Muscle of leg (tissue), 11 donors: ENCODE results near the gene CD300A. TPM values are rescaled to one million over a fixed set of nuclear protein-coding genes. Genes with fewer than 3 reads are reported as not detected.

Experiments
- DNase-seq: peaks from one replicate; pipeline ENCODE4 v3.0.0; 2013
- H3K27ac ChIP-seq: one replicate; pipeline ENCODE4 v1.5.1; 2013; ENCODE audit warnings: mild to moderate bottlenecking, low read length, control low read depth
- H3K27me3 ChIP-seq: one replicate; pipeline ENCODE4 v1.6.1; 2013; ENCODE audit warnings: low read length; ENCODE audit not compliant: control insufficient read depth, insufficient read depth
- H3K36me3 ChIP-seq: one replicate; pipeline ENCODE4 v1.6.1; 2013; ENCODE audit warnings: low read length; ENCODE audit not compliant: control insufficient read depth, insufficient read depth
- H3K4me1 ChIP-seq: one replicate; pipeline ENCODE4 v1.6.1; 2013; ENCODE audit warnings: low read length; ENCODE audit not compliant: control insufficient read depth, insufficient read depth
- H3K4me3 ChIP-seq: one replicate; pipeline ENCODE4 v1.5.1; 2013; ENCODE audit warnings: low read length, control low read depth
- H3K9me3 ChIP-seq: replicated peaks from 2 replicates; pipeline ENCODE4 v1.6.1; 2013; ENCODE audit warnings: low read depth, low read length; ENCODE audit not compliant: control insufficient read depth
- WGBS: methylation state at CpG from one replicate; pipeline ENCODE4 v1.1.5; 2013; ENCODE audit warnings: missing lambda C conversion rate; ENCODE audit not compliant: insufficient coverage; 5-methylcytosine and 5-hydroxymethylcytosine counted together
- polyA plus RNA-seq, 8 donors: library from polyadenylated mRNA; unstranded; fragments of 120-200 nt; gene quantifications; one replicate each; pipeline versions ENCODE4 v1.2.1 to v1.2.3, GENCODE V29; 2013; ENCODE audit warnings: inconsistent platforms in 1 of 8, low replicate concordance in 1 of 8; ENCODE audit not compliant: insufficient read length in 8 of 8, insufficient read depth in 1 of 8
- total RNA-seq: library from RNA; stranded (reverse); fragments of 120-200 nt; gene quantifications from one replicate; pipeline ENCODE4 v1.2.4, GENCODE V29; 2013

Gene CD300A
- total and polyA plus RNA-seq, 9 donors = 1.7 to 4.0 (median 2.4) TPM

DNA sequence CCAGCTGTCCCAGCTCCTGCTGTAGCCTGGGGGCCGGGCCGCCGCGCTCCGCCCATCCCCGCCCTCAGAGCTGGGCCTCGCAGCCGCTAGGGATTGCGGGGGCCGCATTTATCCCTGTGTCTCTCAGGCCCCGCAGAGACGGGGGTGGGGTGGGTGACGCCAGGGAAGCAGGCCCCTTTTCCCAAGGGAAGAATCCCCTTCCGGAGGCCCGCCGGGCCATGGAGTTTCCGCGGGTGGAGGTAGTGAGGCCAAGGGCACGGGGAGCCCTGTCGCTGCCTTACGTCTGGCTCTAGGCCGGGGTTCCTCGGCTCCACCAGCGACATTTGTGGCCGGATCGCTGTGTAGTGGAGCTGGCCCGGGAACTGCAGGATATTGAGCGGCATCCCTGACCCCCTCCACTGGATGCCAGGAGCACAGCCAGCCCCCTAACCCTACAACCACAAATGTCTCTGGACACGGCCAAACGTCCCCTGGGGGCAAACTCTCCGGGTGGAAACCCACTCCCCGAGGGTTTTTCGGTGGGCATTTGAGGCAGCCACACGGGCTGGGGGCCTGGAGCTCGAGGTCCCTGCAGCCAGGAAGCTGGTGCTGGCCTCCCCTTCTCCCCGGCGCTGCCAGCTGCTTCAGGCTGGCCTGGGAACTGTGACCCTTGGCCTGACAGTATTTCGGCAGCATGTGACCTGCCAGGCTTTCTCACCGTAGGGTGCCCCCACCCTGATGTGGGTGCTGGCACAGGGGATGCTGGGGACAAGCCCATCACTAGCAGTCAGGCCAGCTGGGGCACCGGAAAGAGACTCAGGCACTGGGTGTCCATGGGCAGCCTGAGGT, 12.0 kb upstream of the CD300A start:
- Histone ChIP-seq H3K27ac (peak overlapping the region; percentile 95), H3K27me3 (peaks cover 6% of the 10 kb centered on the region), H3K4me3 (peak overlapping the region; percentile 49), H3K36me3 (no peaks in the 10 kb centered on the region), H3K9me3 (no peaks in the 10 kb centered on the region), H3K4me1 (peaks cover 58% of the 10 kb centered on the region)
- DNase-seq = peak; percentile 95
- WGBS = 3% methylated on average over 33 of the region's 40 CpGs

- Histone ChIP-seq H3K4me3 (no peak overlapping the region), H3K27ac (peak overlapping the region; percentile 95), H3K4me1 (peaks cover 57% of the 10 kb centered on the region), H3K9me3 (no peaks in the 10 kb centered on the region), H3K27me3 (peaks cover 10% of the 10 kb centered on the region), H3K36me3 (no peaks in the 10 kb centered on the region)
- 20% methylated on average over 2 of the region's 15 CpGs for WGBS
- DNase-seq = peak; percentile 47
Measured at GRCh38 chr17:74455025-74455545, 11.3 kb upstream of the CD300A start.

- H3K36me3 ChIP-seq = no peaks in the 10 kb centered on the region
- no peak overlapping the region for H3K4me3 ChIP-seq
- no peak for DNase-seq
- H3K27ac ChIP-seq = no peak overlapping the region
- H3K4me1 ChIP-seq = peaks cover 51% of the 10 kb centered on the region
- peaks cover 10% of the 10 kb centered on the region for H3K27me3 ChIP-seq
- WGBS = 88% methylated on average over 2 of the region's 5 CpGs
- H3K9me3 ChIP-seq = no peaks in the 10 kb centered on the region
Measured at GRCh38 chr17:74455821-74456220, 10.6 kb upstream of the CD300A start.

- 23% methylated on average over 15 of the region's 18 CpGs for whole genome bisulfite sequencing
- H3K4me3 ChIP-seq = no peak overlapping the region
- no peaks in the 10 kb centered on the region for H3K36me3 ChIP-seq
- H3K4me1 ChIP-seq = peaks cover 40% of the 10 kb centered on the region
- DNase-seq = peak; percentile 82
- no peaks in the 10 kb centered on the region for H3K9me3 ChIP-seq
- H3K27ac ChIP-seq = no peak overlapping the region
- H3K27me3 ChIP-seq = peaks cover 10% of the 10 kb centered on the region
Measured at GRCh38 chr17:74457146-74457819, 9.2 kb upstream of the CD300A start.

GRCh38 chr17:74457820-74458166, 8.6 kb upstream of the CD300A start:
- Histone ChIP-seq H3K9me3 (no peaks in the 10 kb centered on the region), H3K4me3 (no peak overlapping the region), H3K27me3 (peaks cover 10% of the 10 kb centered on the region), H3K36me3 (no peaks in the 10 kb centered on the region), H3K4me1 (peaks cover 35% of the 10 kb centered on the region), H3K27ac (no peak overlapping the region)
- no peak for DNase-seq
- 0% methylated on average over 1 of the region's 6 CpGs for WGBS

DNA sequence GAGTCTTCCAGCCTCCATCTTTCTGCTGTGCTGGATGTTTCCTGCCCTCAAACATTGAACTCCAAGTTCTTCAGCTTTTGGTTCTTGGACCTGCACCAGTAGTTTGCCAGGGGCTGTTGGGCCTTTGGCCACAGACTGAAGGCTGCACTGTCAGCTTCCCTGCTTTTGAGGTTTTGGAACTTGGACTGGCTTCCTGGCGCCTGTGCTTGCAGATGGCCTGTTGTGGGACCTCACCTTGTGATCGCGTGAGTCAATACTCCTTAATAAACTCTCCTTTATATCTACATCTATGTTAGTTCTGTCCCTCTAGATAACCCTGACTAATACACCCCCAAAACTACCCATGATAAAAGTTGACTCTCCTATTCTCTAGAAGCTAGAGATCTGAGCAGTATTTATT, 7.6 kb upstream of the CD300A start:
- DNase-seq = no peak
- Histone ChIP-seq H3K9me3 (no peaks in the 10 kb centered on the region), H3K4me1 (peaks cover 25% of the 10 kb centered on the region), H3K4me3 (no peak overlapping the region), H3K27me3 (peaks cover 10% of the 10 kb centered on the region), H3K36me3 (no peaks in the 10 kb centered on the region), H3K27ac (no peak overlapping the region)
- WGBS = 72% methylated on average over 3 of the region's 3 CpGs

DNA sequence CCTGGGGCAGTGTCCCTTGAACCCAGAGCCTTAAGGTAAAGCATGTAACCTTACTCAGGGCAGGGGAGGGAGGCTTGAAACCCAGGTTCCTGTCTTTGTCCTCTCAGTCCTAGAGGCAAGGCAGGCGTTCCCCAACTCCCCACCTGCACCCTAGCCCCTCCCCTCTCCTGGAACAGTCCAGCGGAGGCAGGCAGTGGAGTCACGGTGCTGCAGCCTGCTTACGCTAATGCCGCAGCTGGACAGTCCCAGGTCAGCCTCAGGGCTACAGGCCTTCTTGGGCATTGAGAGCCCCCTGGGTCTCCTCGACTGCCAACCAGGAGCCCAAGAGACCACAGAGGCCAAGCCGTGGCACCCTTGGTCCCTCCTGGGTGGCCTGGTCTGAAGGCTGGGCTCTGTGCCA, 6.8 kb upstream of the CD300A start:
- no peak overlapping the region for H3K27ac ChIP-seq
- H3K4me3 ChIP-seq = no peak overlapping the region
- no peaks in the 10 kb centered on the region for H3K36me3 ChIP-seq
- H3K9me3 ChIP-seq = no peaks in the 10 kb centered on the region
- H3K4me1 ChIP-seq = peaks cover 20% of the 10 kb centered on the region
- peaks cover 10% of the 10 kb centered on the region for H3K27me3 ChIP-seq
- 35% methylated on average over 6 of the region's 7 CpGs for WGBS
- DNase-seq = no peak

GRCh38 chr17:74460241-74460640, 6.2 kb upstream of the CD300A start:
- Histone ChIP-seq H3K4me3 (no peak overlapping the region), H3K9me3 (no peaks in the 10 kb centered on the region), H3K36me3 (no peaks in the 10 kb centered on the region), H3K27ac (no peak overlapping the region), H3K4me1 (peaks cover 14% of the 10 kb centered on the region), H3K27me3 (peaks cover 10% of the 10 kb centered on the region)
- 63% methylated on average over 1 of the region's 2 CpGs for WGBS
- DNase-seq = no peak

DNA sequence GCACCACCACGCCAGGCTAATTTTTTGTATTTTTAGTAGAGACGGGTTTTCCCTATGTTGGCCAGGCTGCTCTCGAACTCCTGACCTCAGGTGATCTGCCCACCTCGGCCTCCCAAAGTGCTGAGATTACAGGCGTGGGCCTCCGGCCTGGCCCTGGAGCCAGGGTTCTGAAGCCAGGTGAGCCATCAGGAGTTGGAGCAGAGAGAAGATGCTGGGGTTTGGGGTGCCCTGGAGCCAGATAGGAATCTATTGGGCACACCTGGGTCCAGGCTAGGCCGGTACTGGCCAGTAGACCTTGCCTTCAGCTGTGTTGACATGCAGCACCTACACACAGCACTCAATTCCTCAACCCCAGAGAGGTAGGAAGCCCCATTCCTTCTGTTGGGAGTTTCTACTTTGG, 5.4 kb upstream of the CD300A start:
- no peaks in the 10 kb centered on the region for H3K36me3 ChIP-seq
- no peaks in the 10 kb centered on the region for H3K9me3 ChIP-seq
- peaks cover 13% of the 10 kb centered on the region for H3K27me3 ChIP-seq
- H3K4me3 ChIP-seq = no peak overlapping the region
- WGBS = 98% methylated on average over 5 of the region's 7 CpGs
- H3K4me1 ChIP-seq = peaks cover 8% of the 10 kb centered on the region
- DNase-seq = no peak
- no peak overlapping the region for H3K27ac ChIP-seq

GRCh38 chr17:74461611-74462010, 4.8 kb upstream of the CD300A start:
- H3K9me3 ChIP-seq = no peaks in the 10 kb centered on the region
- no peaks in the 10 kb centered on the region for H3K36me3 ChIP-seq
- H3K27ac ChIP-seq = no peak overlapping the region
- H3K4me1 ChIP-seq = peaks cover 11% of the 10 kb centered on the region
- no peak overlapping the region for H3K4me3 ChIP-seq
- peaks cover 19% of the 10 kb centered on the region for H3K27me3 ChIP-seq
- DNase-seq = no peak
- 65% methylated on average over 2 of the region's 10 CpGs for WGBS
